Stomach smooth muscle (tissue), 2 donors: ENCODE measurements around the gene AKT1.
A peak's percentile ranks its signal among the peaks of the same experiment; 100 is the strongest.

ENCODE experiments used
- H3K27ac ChIP-seq: one replicate; pipeline ENCODE4 v1.7.0; 2013; ENCODE audit warnings: mild to moderate bottlenecking, low read length, inconsistent platforms
- H3K27me3 ChIP-seq, 2 donors: one replicate each; pipeline ENCODE4 v1.7.0; 2013; ENCODE audit warnings: low read length in 2 of 2; ENCODE audit not compliant: insufficient read depth in 2 of 2, control insufficient read depth in 1 of 2
- H3K36me3 ChIP-seq, 2 donors: one replicate each; pipeline ENCODE4 v1.7.0; 2013; ENCODE audit warnings: low read length in 2 of 2; ENCODE audit not compliant: control insufficient read depth in 2 of 2, insufficient read depth in 2 of 2
- H3K4me1 ChIP-seq: one replicate; pipeline ENCODE4 v1.7.0; 2013; ENCODE audit warnings: low read length; ENCODE audit not compliant: control insufficient read depth, insufficient read depth
- H3K4me3 ChIP-seq, 2 donors: one replicate each; pipeline ENCODE4 v1.7.0; 2013; ENCODE audit warnings: low read length in 2 of 2
- H3K9ac ChIP-seq, 2 donors: one replicate each; pipeline ENCODE4 v1.7.0; 2013; ENCODE audit warnings: low read length in 2 of 2, mild to moderate bottlenecking in 1 of 2
- H3K9me3 ChIP-seq, 2 donors: one replicate each; pipeline ENCODE4 v1.7.0; 2013; ENCODE audit warnings: low read length in 2 of 2; ENCODE audit not compliant: control insufficient read depth in 2 of 2
- donor health status: healthy.
- donor health status: Pancreatic carcinoma.

The AKT1 gene

GRCh38 chr14:104749111-104749649 is 46.4 kb downstream of the AKT1 start:
- Histone ChIP-seq H3K27ac (no peak overlapping the region), H3K9ac (peak overlapping the region in 1 of 2 donors; percentile 27), H3K4me1 (peaks cover 48% of the 10 kb centered on the region), H3K36me3 (no peaks in the 10 kb centered on the region), H3K27me3 (no peaks in the 10 kb centered on the region), H3K4me3 (peak overlapping the region in 1 of 2 donors; percentile 7), H3K9me3 (no peaks in the 10 kb centered on the region)

GRCh38 chr14:104747876-104748275 is 47.7 kb downstream of the AKT1 start:
- H3K27me3 ChIP-seq = no peaks in the 10 kb centered on the region
- no peaks in the 10 kb centered on the region for H3K9me3 ChIP-seq
- H3K4me1 ChIP-seq = peaks cover 40% of the 10 kb centered on the region
- H3K36me3 ChIP-seq = peaks cover 0 to 3% of the 10 kb centered on the region in 2 donors
- H3K4me3 ChIP-seq = no peak overlapping the region
- no peak overlapping the region for H3K9ac ChIP-seq
- H3K27ac ChIP-seq = no peak overlapping the region

GRCh38 chr14:104746934-104747481 is 48.5 kb downstream of the AKT1 start:
- Histone ChIP-seq H3K27ac (no peak overlapping the region), H3K4me1 (peaks cover 38% of the 10 kb centered on the region), H3K36me3 (peaks cover 0 to 3% of the 10 kb centered on the region in 2 donors), H3K9me3 (no peaks in the 10 kb centered on the region), H3K4me3 (no peak overlapping the region), H3K27me3 (no peaks in the 10 kb centered on the region), H3K9ac (no peak overlapping the region)

- no peak overlapping the region for H3K9ac ChIP-seq
Measured at GRCh38 chr14:104746071-104746545, 49.4 kb downstream of the AKT1 start.

GRCh38 chr14:104745431-104745830 is 50.1 kb downstream of the AKT1 start:
- Histone ChIP-seq H3K9ac (no peak overlapping the region), H3K27ac (no peak overlapping the region), H3K9me3 (no peaks in the 10 kb centered on the region), H3K4me1 (peaks cover 33% of the 10 kb centered on the region), H3K36me3 (peaks cover 0 to 3% of the 10 kb centered on the region in 2 donors), H3K4me3 (no peak overlapping the region), H3K27me3 (no peaks in the 10 kb centered on the region)

More at GRCh38 chr14:104746071-104746545, 49.4 kb downstream of the AKT1 start:
- Histone ChIP-seq H3K36me3 (peaks cover 0 to 3% of the 10 kb centered on the region in 2 donors), H3K4me3 (no peak overlapping the region), H3K27me3 (no peaks in the 10 kb centered on the region), H3K27ac (no peak overlapping the region), H3K9me3 (no peaks in the 10 kb centered on the region), H3K4me1 (peaks cover 35% of the 10 kb centered on the region)

GRCh38 chr14:104744484-104744883 is 51.1 kb downstream of the AKT1 start:
- no peaks in the 10 kb centered on the region for H3K9me3 ChIP-seq
- no peak overlapping the region for H3K4me3 ChIP-seq
- H3K27me3 ChIP-seq = no peaks in the 10 kb centered on the region
- H3K36me3 ChIP-seq = peaks cover 0 to 6% of the 10 kb centered on the region in 2 donors
- H3K9ac ChIP-seq = no peak overlapping the region
- no peak overlapping the region for H3K27ac ChIP-seq
- H3K4me1 ChIP-seq = peaks cover 27% of the 10 kb centered on the region

GRCh38 chr14:104743461-104744380 is 51.8 kb downstream of the AKT1 start:
- H3K27ac ChIP-seq = no peak overlapping the region
- peaks cover 0 to 6% of the 10 kb centered on the region in 2 donors for H3K36me3 ChIP-seq
- H3K27me3 ChIP-seq = no peaks in the 10 kb centered on the region
- H3K9me3 ChIP-seq = no peaks in the 10 kb centered on the region
- peaks cover 21% of the 10 kb centered on the region for H3K4me1 ChIP-seq
- H3K4me3 ChIP-seq = no peak overlapping the region
- no peak overlapping the region for H3K9ac ChIP-seq

GRCh38 chr14:104742586-104743455 is 52.7 kb downstream of the AKT1 start:
- Histone ChIP-seq H3K36me3 (peaks cover 0 to 6% of the 10 kb centered on the region in 2 donors), H3K9ac (no peak overlapping the region), H3K4me3 (no peak overlapping the region), H3K9me3 (no peaks in the 10 kb centered on the region), H3K4me1 (peaks cover 19% of the 10 kb centered on the region), H3K27me3 (no peaks in the 10 kb centered on the region), H3K27ac (no peak overlapping the region)

GRCh38 chr14:104741803-104742251 is 53.7 kb downstream of the AKT1 start:
- Histone ChIP-seq H3K9ac (no peak overlapping the region), H3K36me3 (peaks cover 0 to 6% of the 10 kb centered on the region in 2 donors), H3K27me3 (no peaks in the 10 kb centered on the region), H3K9me3 (no peaks in the 10 kb centered on the region), H3K4me1 (peaks cover 14% of the 10 kb centered on the region), H3K4me3 (no peak overlapping the region), H3K27ac (no peak overlapping the region)
